ENCODE measurements around the gene NRROS.

- TF ChIP-seq, protein P1, sequence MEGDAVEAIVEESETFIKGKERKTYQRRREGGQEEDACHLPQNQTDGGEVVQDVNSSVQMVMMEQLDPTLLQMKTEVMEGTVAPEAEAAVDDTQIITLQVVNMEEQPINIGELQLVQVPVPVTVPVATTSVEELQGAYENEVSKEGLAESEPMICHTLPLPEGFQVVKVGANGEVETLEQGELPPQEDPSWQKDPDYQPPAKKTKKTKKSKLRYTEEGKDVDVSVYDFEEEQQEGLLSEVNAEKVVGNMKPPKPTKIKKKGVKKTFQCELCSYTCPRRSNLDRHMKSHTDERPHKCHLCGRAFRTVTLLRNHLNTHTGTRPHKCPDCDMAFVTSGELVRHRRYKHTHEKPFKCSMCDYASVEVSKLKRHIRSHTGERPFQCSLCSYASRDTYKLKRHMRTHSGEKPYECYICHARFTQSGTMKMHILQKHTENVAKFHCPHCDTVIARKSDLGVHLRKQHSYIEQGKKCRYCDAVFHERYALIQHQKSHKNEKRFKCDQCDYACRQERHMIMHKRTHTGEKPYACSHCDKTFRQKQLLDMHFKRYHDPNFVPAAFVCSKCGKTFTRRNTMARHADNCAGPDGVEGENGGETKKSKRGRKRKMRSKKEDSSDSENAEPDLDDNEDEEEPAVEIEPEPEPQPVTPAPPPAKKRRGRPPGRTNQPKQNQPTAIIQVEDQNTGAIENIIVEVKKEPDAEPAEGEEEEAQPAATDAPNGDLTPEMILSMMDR (IDR thresholded peaks at IDR 0.05; ENCODE audit: low read length) = no peak
- TF ChIP-seq EZH2phosphoT487 (IDR thresholded peaks at IDR 0.05; ENCODE audit: low read length) = no peak
These were observed 20.3 kb upstream of the NRROS start for GRCh38 chr3:196619223-196619622.

Data from MM.1S (cell line).